GM13977 (cell line): ENCODE results near the gene SLC16A12.
"Not testable (repeated sequence)": the region's sequence is repeated elsewhere in the genome, so short reads cannot be mapped to it uniquely, and the experiment has no call there.

Experiments used
- DNase-seq: peaks from one replicate; pipeline ENCODE4 v3.0.0; 2012; ENCODE audit warnings: low spot score
- CTCF ChIP-seq: IDR thresholded peaks from 2 replicates; pipeline ENCODE4 v1.5.1; 2012; ENCODE audit warnings: mild to moderate bottlenecking, control low read depth; ENCODE audit not compliant: insufficient read depth; ENCODE audit errors: extremely low read depth, missing control alignments
- in situ Hi-C: fragments of 300-500 bp; cut with MboI; formaldehyde crosslinking; loops from one replicate; pipeline ENCODE4 v1.12.0; 2022; ENCODE audit warnings: low sequenced_read_pairs, low pct_unique_long_range_greater_than_20kb, mixed read lengths, inconsistent platforms; ENCODE audit not compliant: unreplicated experiment

The SLC16A12 gene

GRCh38 chr10:89550509-89550908, 15.1 kb upstream of the SLC16A12 start:
- no peak for DNase-seq

GRCh38 chr10:89549510-89549909, 14.1 kb upstream of the SLC16A12 start:
- in situ Hi-C loops, result no loop called here

More at GRCh38 chr10:89550509-89550908, 15.1 kb upstream of the SLC16A12 start:
- TF ChIP-seq CTCF, result no peak
- in situ Hi-C loops, result no loop called here

GRCh38 chr10:89548673-89549072, 13.3 kb upstream of the SLC16A12 start:
- in situ Hi-C loops, result no loop called here
- no peak for DNase-seq
- no peak for TF ChIP-seq CTCF

More at GRCh38 chr10:89549510-89549909, 14.1 kb upstream of the SLC16A12 start:
- DNase-seq, result no peak
- TF ChIP-seq CTCF, result no peak

GRCh38 chr10:89547853-89548513, 12.6 kb upstream of the SLC16A12 start:
- in situ Hi-C loops, result no loop called here
- TF ChIP-seq CTCF, result no peak
- no peak for DNase-seq

- DNase-seq, in situ Hi-C loops: not testable (repeated sequence)
These were observed 11.3 kb upstream of the SLC16A12 start for GRCh38 chr10:89546651-89547050.

GRCh38 chr10:89543841-89544240, 8.4 kb upstream of the SLC16A12 start:
- TF ChIP-seq CTCF, result no peak
- in situ Hi-C loops, result no loop called here
- DNase-seq, result no peak

- DNase-seq, result no peak
- in situ Hi-C loops, result no loop called here
- no peak for TF ChIP-seq CTCF
These were observed 5.1 kb upstream of the SLC16A12 start for GRCh38 chr10:89540420-89540949.
